Measurements from ENCODE around the gene DPP6. TPM values are rescaled to one million over a fixed set of nuclear protein-coding genes. Genes with fewer than 3 reads are reported as not detected.

The DPP6 gene
- total RNA-seq, 2 donors from 2014 or later, result 0.05 to 38.7 TPM

DNA sequence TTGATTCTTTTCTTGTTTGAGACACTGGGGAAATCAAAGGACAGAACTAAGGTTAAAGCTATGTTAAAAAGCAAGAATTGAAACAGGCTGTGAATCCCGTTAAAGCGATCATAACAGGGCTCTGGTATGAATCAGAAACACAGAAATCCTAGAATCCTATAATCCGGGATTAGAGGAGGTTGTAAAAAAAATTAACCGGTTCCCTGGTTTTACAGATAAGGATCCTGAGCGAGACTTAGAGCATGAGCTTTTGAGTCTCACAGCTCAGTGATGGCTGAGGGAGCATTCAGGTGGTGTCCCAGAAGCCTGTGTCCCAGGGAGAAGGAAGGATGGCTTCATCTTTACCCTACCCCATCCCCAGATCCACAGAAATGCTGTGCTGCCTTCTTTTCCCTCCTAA is 489.4 kb downstream of the DPP6 start:
- no peak for TF ChIP-seq POLR2AphosphoS5 (IDR thresholded peaks at IDR 0.05)
- TF ChIP-seq, protein P1, sequence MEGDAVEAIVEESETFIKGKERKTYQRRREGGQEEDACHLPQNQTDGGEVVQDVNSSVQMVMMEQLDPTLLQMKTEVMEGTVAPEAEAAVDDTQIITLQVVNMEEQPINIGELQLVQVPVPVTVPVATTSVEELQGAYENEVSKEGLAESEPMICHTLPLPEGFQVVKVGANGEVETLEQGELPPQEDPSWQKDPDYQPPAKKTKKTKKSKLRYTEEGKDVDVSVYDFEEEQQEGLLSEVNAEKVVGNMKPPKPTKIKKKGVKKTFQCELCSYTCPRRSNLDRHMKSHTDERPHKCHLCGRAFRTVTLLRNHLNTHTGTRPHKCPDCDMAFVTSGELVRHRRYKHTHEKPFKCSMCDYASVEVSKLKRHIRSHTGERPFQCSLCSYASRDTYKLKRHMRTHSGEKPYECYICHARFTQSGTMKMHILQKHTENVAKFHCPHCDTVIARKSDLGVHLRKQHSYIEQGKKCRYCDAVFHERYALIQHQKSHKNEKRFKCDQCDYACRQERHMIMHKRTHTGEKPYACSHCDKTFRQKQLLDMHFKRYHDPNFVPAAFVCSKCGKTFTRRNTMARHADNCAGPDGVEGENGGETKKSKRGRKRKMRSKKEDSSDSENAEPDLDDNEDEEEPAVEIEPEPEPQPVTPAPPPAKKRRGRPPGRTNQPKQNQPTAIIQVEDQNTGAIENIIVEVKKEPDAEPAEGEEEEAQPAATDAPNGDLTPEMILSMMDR (IDR thresholded peaks at IDR 0.05), result no peak
- TF ChIP-seq POLR2A (IDR thresholded peaks at IDR 0.05), result no peak
- DNase-seq (ENCODE audit: low spot score), result no peak
- no peaks in the 10 kb centered on the region for H3K36me3 ChIP-seq
- H3K27ac ChIP-seq, result no peak overlapping the region
- WGBS, result 67% methylated on average over 5 of the region's 5 CpGs
- intact Hi-C loops (cut with DNase I), result no loop called here
- H3K4me1 ChIP-seq (replicated peaks), result no peaks in the 10 kb centered on the region
- no peaks in the 10 kb centered on the region for H3K27me3 ChIP-seq (replicated peaks; ENCODE audit: insufficient read depth)
- no peaks in the 10 kb centered on the region for H3K9me3 ChIP-seq
- no peak overlapping the region for H3K4me3 ChIP-seq

- WGBS, result 54% methylated on average over 9 of the region's 9 CpGs
- TF ChIP-seq POLR2A (IDR thresholded peaks at IDR 0.05) (no peak), POLR2AphosphoS5 (IDR thresholded peaks at IDR 0.05) (no peak)
- TF ChIP-seq, protein P1 (IDR thresholded peaks at IDR 0.05), result no peak
Observed at GRCh38 chr7:154546946-154547587, 494.9 kb downstream of the DPP6 start.

DNA sequence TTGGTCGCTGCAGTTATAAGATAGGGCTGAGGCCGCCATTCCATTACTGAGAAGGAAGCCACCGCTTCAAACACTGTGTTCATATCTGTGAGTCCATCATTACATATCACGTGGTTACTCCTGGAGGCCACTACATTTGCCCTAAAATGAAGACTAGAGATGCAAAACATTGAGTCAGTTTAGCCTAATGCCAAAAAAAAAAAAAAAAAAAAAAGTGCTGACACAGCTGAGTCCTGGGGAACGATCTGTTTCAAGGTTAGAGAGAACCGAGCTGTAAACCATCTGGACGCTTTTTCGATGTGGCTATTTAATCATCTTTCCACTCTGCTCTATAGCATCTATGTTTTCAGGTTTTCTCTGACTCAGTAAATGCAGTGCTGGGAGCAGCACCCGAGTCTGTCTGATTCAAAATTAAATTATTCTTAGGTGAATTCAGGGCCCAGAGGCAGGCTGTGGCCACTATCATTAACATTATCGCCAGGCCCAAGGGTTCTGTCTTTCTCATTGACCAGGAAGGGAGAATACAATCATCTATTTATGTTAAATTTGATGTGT is 501.6 kb downstream of the DPP6 start:
- no peaks in the 10 kb centered on the region for H3K4me1 ChIP-seq (replicated peaks)
- intact Hi-C loops (cut with DNase I), result no loop called here
- no peak for DNase-seq (ENCODE audit: low spot score)
- 64% methylated on average over 10 of the region's 10 CpGs for WGBS
- H3K9me3 ChIP-seq, result no peaks in the 10 kb centered on the region
- no peaks in the 10 kb centered on the region for H3K27me3 ChIP-seq (replicated peaks; ENCODE audit: insufficient read depth)
- H3K27ac ChIP-seq, result no peak overlapping the region
- no peaks in the 10 kb centered on the region for H3K36me3 ChIP-seq
- H3K4me3 ChIP-seq, result no peak overlapping the region
- TF ChIP-seq, protein P1 (IDR thresholded peaks at IDR 0.05), result no peak
- TF ChIP-seq POLR2AphosphoS5 (IDR thresholded peaks at IDR 0.05) (no peak), POLR2A (IDR thresholded peaks at IDR 0.05) (no peak)

More at GRCh38 chr7:154546946-154547587, 494.9 kb downstream of the DPP6 start:
- Histone ChIP-seq H3K27ac (no peak overlapping the region), H3K27me3 (replicated peaks; ENCODE audit: insufficient read depth) (no peaks in the 10 kb centered on the region), H3K36me3 (no peaks in the 10 kb centered on the region), H3K9me3 (no peaks in the 10 kb centered on the region), H3K4me3 (no peak overlapping the region), H3K4me1 (replicated peaks) (no peaks in the 10 kb centered on the region)
- DNase-seq (ENCODE audit: low spot score), result no peak
- intact Hi-C loops (cut with DNase I), result no loop called here

GRCh38 chr7:154559454-154559853 is 507.3 kb downstream of the DPP6 start:
- TF ChIP-seq POLR2A (IDR thresholded peaks at IDR 0.05) (no peak), POLR2AphosphoS5 (IDR thresholded peaks at IDR 0.05) (no peak)
- TF ChIP-seq, protein P1 (IDR thresholded peaks at IDR 0.05), result no peak
- DNase-seq (ENCODE audit: low spot score), result no peak
- WGBS, result 81% methylated on average over 3 of the region's 3 CpGs

GRCh38 chr7:154564676-154565075 is 512.5 kb downstream of the DPP6 start:
- intact Hi-C loops (cut with DNase I), result no loop called here
- whole genome bisulfite sequencing, result 77% methylated on average over 3 of the region's 3 CpGs
- H3K9me3 ChIP-seq, result no peaks in the 10 kb centered on the region
- TF ChIP-seq POLR2A (IDR thresholded peaks at IDR 0.05) (no peak), POLR2AphosphoS5 (IDR thresholded peaks at IDR 0.05) (no peak)
- TF ChIP-seq, protein P1 (IDR thresholded peaks at IDR 0.05), result no peak
- H3K27ac ChIP-seq, result no peak overlapping the region
- H3K4me1 ChIP-seq (replicated peaks), result no peaks in the 10 kb centered on the region
- no peak for DNase-seq (ENCODE audit: low spot score)
- H3K36me3 ChIP-seq, result no peaks in the 10 kb centered on the region
- no peaks in the 10 kb centered on the region for H3K27me3 ChIP-seq (replicated peaks; ENCODE audit: insufficient read depth)
- H3K4me3 ChIP-seq, result no peak overlapping the region

More at GRCh38 chr7:154559454-154559853, 507.3 kb downstream of the DPP6 start:
- Histone ChIP-seq H3K36me3 (no peaks in the 10 kb centered on the region), H3K4me3 (no peak overlapping the region), H3K9me3 (no peaks in the 10 kb centered on the region), H3K27me3 (replicated peaks; ENCODE audit: insufficient read depth) (no peaks in the 10 kb centered on the region), H3K27ac (no peak overlapping the region), H3K4me1 (replicated peaks) (no peaks in the 10 kb centered on the region)
- intact Hi-C loops (cut with DNase I), result no loop called here
